HG03135 (cell line): Measurements from ENCODE around the gene ZNF185.

Source experiments
- ATAC-seq: cut with Tn5 transposase; IDR thresholded peaks from one replicate; pipeline ENCODE4 v1.9.1; 2021; ENCODE audit warnings: mild to moderate bottlenecking, moderate library complexity; ENCODE audit not compliant: unreplicated experiment

ZNF185 gene

GRCh38 chrX:152915541-152916241 is 17.8 kb downstream of the ZNF185 start:
- peak; percentile 84 for ATAC-seq

- ATAC-seq = no peak
Observed at GRCh38 chrX:152917656-152918579, 20.1 kb downstream of the ZNF185 start.

- no peak for ATAC-seq
Observed at GRCh38 chrX:152918707-152919106, 20.8 kb downstream of the ZNF185 start.

- no peak for ATAC-seq
Observed at GRCh38 chrX:152923599-152923998, 25.7 kb downstream of the ZNF185 start.

- ATAC-seq = no peak
Observed at GRCh38 chrX:152925835-152926234, 28.0 kb downstream of the ZNF185 start.

- no peak for ATAC-seq
Observed at GRCh38 chrX:152926279-152926678, 28.4 kb downstream of the ZNF185 start.

- ATAC-seq = no peak
Observed at GRCh38 chrX:152926923-152927322, 29.1 kb downstream of the ZNF185 start.

GRCh38 chrX:152927858-152928760 is 30.2 kb downstream of the ZNF185 start:
- ATAC-seq = no peak

- no peak for ATAC-seq
Observed at GRCh38 chrX:152928761-152929400, 31.0 kb downstream of the ZNF185 start.

GRCh38 chrX:152929898-152930297 is 32.0 kb downstream of the ZNF185 start:
- no peak for ATAC-seq

- no peak for ATAC-seq
Observed at GRCh38 chrX:152930516-152930915, 32.6 kb downstream of the ZNF185 start.

- ATAC-seq = no peak
Observed at GRCh38 chrX:152932144-152932543, 34.3 kb downstream of the ZNF185 start.

GRCh38 chrX:152932598-152933175 is 34.8 kb downstream of the ZNF185 start:
- ATAC-seq = no peak

GRCh38 chrX:152936306-152936705 is 38.4 kb downstream of the ZNF185 start:
- ATAC-seq = no peak

- ATAC-seq = no peak
Observed at GRCh38 chrX:152937236-152937635, 39.4 kb downstream of the ZNF185 start.

- ATAC-seq = peak; percentile 90
Observed at GRCh38 chrX:152941328-152942076, 43.6 kb downstream of the ZNF185 start.

GRCh38 chrX:152942077-152942442 is 44.2 kb downstream of the ZNF185 start:
- no peak for ATAC-seq

- ATAC-seq = no peak
Observed at GRCh38 chrX:152943826-152944225, 46.0 kb downstream of the ZNF185 start.
